Fibroblast of the conjunctiva (primary cell): ENCODE data around the gene SFXN5.

ENCODE experiments used
- DNase-seq: peaks from one replicate; pipeline ENCODE4 v3.0.0-alpha.2; 2010; ENCODE audit warnings: low read depth

Gene SFXN5

GRCh38 chr2:73018188-73018825, 53.2 kb downstream of the SFXN5 start:
- DNase-seq, result no peak

GRCh38 chr2:73013936-73014335, 57.6 kb downstream of the SFXN5 start:
- DNase-seq, result no peak

GRCh38 chr2:73009177-73009839, 62.2 kb downstream of the SFXN5 start:
- DNase-seq, result no peak

- DNase-seq, result no peak
Observed at GRCh38 chr2:73008766-73009135, 62.8 kb downstream of the SFXN5 start.

- no peak for DNase-seq
Observed at GRCh38 chr2:73007991-73008765, 63.3 kb downstream of the SFXN5 start.

- DNase-seq, result no peak
Observed at GRCh38 chr2:73006969-73007710, 64.4 kb downstream of the SFXN5 start.

- DNase-seq, result no peak
Observed at GRCh38 chr2:73004889-73005596, 66.5 kb downstream of the SFXN5 start.

GRCh38 chr2:73004466-73004865, 67.0 kb downstream of the SFXN5 start:
- no peak for DNase-seq

- no peak for DNase-seq
Observed at GRCh38 chr2:73003027-73003426, 68.5 kb downstream of the SFXN5 start.

GRCh38 chr2:73000808-73001570, 70.5 kb downstream of the SFXN5 start:
- DNase-seq, result no peak

GRCh38 chr2:72999729-73000725, 71.5 kb downstream of the SFXN5 start:
- DNase-seq, result no peak

- DNase-seq, result no peak
Observed at GRCh38 chr2:72998724-72999123, 72.8 kb downstream of the SFXN5 start.

- DNase-seq, result no peak
Observed at GRCh38 chr2:72998234-72998651, 73.3 kb downstream of the SFXN5 start.

GRCh38 chr2:72996117-72996502, 75.4 kb downstream of the SFXN5 start:
- DNase-seq, result no peak

- DNase-seq, result no peak
Observed at GRCh38 chr2:72995430-72996116, 75.9 kb downstream of the SFXN5 start.

GRCh38 chr2:72994991-72995380, 76.5 kb downstream of the SFXN5 start:
- no peak for DNase-seq

- no peak for DNase-seq
Observed at GRCh38 chr2:72994282-72994990, 77.1 kb downstream of the SFXN5 start.

- DNase-seq, result no peak
Observed at GRCh38 chr2:72993933-72994280, 77.6 kb downstream of the SFXN5 start.
